HG03571 (cell line): Measurements from ENCODE around the gene IMMP2L.
"Not testable (repeated sequence)": the region's sequence is repeated elsewhere in the genome, so short reads cannot be mapped to it uniquely, and the experiment has no call there.

Experiments
- ATAC-seq: cut with Tn5 transposase; IDR thresholded peaks from one replicate; pipeline ENCODE4 v1.9.1; 2021; ENCODE audit not compliant: unreplicated experiment

IMMP2L gene

GRCh38 chr7:111470998-111471397 is 91.3 kb downstream of the IMMP2L start:
- ATAC-seq: no peak

DNA sequence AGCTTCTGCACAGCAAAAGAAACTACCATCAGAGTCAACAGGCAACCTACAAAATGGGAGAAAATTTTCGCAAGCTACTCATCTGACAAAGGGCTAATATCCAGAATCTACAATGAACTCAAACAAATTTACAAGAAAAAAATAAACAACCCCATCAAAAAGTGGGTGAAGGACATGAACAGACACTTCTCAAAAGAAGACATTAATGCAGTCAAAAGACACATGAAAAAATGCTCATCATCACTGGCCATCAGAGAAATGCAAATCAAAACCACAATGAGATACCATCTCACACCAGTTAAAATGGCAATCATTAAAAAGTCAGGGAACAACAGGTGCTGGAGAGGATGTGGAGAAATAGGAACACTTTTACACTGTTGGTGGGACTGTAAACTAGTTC is 92.4 kb downstream of the IMMP2L start:
- not testable (repeated sequence) for ATAC-seq

GRCh38 chr7:111465774-111466173 is 96.5 kb downstream of the IMMP2L start:
- ATAC-seq: not testable (repeated sequence)

- ATAC-seq: no peak
Observed at GRCh38 chr7:111460695-111461094, 101.6 kb downstream of the IMMP2L start.

DNA sequence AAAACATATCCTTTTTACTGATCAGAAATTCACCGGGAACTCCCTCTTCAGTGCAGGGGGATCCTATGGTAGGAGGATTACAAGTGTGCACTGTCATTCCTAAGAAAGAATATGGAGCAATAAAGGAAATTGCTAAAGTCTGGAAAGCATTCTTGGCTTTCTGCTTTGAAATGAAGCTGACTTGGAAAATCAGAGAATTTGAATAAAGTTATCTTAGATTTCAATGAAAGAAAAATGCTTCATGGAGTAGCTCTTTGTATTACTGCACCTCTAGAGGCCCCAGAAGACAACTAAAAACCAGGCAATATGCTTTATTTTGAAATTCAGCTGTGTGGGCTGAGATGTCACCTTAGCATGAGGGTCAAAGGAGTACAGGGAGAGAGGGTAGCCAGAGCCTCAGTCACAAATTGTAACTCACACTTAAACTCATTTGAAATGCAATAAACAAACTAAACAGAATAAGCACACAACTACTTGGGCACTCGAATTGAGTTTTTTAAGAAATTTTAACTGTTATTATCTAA is 102.5 kb downstream of the IMMP2L start:
- ATAC-seq: no peak

DNA sequence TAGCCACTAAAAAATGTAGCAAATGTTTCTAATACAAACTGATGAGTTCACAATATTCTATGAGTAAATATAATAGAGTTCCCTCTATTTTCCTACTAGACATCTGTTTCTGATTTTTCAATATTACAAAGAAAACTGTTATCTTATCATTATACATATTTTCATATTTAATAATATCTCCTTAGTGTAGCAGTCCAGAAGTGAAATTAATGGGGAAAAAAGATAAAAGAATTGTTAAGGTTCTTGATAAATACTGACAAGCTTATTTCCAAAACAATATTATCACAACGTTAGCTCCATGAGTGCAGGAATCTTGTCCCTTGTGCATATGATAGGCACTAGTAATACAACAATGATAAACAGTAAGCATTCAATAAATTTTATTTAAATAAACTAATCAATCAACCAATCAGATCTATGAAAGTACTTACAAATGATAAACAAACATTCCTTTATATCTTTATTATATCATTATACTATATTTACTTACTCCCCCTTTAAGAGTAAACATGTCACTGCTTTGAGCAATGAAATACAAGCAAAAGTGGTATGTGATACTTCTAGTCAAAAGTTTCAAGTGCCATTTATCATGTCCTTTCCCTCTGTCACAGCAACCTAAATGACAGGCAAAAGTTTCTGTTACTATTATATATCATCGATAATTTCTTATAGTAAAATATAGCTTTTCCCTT is 103.1 kb downstream of the IMMP2L start:
- no peak for ATAC-seq

- not testable (repeated sequence) for ATAC-seq
Observed at GRCh38 chr7:111450705-111451104, 111.6 kb downstream of the IMMP2L start.

GRCh38 chr7:111447502-111447901 is 114.8 kb downstream of the IMMP2L start:
- ATAC-seq: not testable (repeated sequence)

DNA sequence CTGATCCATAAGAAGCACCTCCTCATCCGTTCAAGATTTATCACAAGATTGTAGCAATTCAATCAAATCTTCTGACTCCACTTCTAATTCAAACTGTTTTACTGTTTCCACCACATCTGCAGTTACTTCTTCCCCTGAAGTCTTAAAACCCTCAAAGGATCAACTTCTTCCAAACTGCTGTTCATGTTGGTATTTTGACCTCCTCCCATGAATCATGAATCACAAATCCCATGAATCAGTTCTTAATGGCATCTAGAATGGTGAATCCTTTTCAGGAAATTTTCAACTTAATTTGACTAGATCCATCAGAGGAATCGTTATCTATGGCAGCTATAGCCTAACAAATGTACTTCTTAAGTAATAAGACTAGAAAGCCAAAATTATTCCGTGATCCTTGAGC is 122.3 kb downstream of the IMMP2L start:
- no peak for ATAC-seq

DNA sequence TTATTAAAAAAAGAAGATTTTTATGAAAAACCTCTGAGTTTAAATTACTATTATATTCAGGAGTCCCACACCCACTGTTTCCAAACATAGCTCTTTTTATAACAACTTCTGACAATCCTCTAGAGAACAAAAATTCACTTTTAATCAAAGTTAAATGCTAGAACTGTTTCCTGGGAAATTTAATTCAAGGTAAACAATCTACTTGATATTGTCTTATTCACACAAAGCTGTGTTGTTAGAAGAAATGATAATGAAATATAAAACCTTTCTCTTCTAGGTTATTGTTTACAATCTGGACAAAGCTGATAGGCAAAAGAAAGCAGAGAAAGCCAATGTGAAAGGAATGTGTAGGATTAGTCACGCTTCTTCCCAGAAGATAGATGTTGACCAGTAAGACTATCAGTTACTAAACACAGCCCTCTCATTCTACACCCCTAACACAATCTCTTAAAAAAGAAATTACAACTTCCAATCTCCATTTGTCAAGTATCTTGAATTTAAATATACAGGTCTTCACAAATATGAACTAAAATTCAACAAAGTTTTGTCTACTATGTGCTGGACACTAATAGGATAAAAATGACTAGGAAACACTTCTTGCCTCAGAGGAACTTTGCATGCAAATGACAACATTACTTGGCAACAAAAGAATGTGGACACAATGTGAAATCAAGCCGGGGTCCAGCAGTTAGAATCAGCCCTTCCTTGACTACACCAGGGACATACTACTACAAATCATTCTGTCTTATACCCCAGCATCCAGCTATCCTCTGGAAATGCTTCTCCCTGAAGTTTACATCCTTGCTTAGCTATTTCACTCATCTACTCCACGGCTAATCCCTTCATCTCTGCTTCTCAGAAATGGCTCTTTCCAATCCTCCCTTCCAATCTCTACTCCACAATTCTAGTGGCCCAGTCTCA is 123.7 kb downstream of the IMMP2L start:
- no peak for ATAC-seq

DNA sequence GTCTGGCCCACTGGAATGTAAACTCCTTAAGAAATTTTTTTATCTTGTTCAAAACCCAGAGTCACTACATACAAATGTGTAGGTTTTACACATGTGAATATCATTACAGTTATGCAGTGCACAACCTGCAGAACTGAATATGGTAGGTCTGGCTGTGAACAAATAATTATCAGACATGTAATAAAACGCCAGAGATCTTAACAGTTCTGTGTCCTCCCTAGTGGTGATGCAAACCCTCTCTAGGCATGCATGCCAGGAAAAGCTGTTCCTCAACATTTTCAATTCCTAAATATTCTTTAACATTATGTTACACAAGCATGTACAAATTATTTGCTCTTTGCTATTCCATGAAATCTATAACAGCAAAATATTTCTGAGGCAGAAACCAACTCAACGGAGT is 124.6 kb downstream of the IMMP2L start:
- ATAC-seq: no peak

GRCh38 chr7:111436608-111437007 is 125.7 kb downstream of the IMMP2L start:
- no peak for ATAC-seq

GRCh38 chr7:111433426-111433825 is 128.9 kb downstream of the IMMP2L start:
- ATAC-seq: no peak

DNA sequence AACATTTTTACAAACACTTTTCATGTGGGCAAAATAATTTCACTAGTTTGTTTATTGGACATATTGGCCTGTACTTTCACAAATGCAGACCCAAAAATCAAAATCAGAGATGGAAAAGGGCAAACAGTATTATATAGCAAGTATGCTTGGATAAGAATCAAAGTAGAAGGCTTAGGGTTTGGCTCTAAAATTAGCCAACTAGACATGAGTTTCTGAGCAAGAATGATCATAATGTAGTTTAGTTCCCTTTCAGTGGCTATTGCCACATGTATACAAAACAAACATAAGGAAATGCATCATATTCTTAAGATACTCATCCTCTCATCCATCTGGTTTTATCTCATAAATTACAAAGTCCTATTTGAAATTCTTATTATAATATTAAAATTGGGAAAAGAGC is 132.5 kb downstream of the IMMP2L start:
- ATAC-seq: no peak

DNA sequence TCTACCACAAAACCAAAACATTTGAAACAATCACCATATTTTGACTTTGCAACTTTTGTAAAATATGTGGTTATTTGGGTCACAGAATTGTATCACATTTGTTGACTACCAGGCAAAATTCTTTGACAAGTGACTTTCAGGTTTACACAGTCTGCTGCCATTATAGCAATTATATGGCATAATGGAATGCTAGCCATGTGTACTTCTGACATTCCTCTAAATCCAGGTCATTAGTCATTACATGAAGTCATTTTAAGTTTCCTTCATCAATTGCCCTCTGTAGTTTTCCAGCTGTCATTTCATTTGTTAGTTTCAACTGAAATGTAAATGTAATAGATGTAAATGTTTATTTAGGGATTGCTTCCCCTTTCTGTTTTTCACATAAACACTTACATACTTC is 137.5 kb downstream of the IMMP2L start:
- ATAC-seq: no peak

- ATAC-seq: no peak
Observed at GRCh38 chr7:111414374-111414773, 147.9 kb downstream of the IMMP2L start.

DNA sequence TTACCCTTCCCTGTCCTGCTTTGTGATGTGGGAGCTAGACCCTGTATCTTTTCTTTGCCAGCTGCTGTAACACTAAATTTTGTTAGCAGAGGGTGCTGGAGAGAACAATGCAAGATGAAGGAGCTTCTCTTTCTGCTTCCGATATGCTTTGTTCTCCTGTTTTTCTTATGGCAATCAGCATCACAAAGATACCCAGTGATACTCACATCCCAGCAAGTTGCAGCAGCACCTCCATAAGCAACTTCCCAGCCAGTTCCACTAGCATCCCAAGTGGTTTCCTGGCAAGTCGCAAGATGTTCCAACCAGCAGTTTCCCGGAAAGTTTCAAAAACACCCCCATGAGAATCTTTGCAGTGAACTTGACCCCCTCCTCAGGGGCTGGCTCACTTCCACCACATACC is 148.6 kb downstream of the IMMP2L start:
- ATAC-seq: no peak

- no peak for ATAC-seq
Observed at GRCh38 chr7:111410899-111411298, 151.4 kb downstream of the IMMP2L start.

DNA sequence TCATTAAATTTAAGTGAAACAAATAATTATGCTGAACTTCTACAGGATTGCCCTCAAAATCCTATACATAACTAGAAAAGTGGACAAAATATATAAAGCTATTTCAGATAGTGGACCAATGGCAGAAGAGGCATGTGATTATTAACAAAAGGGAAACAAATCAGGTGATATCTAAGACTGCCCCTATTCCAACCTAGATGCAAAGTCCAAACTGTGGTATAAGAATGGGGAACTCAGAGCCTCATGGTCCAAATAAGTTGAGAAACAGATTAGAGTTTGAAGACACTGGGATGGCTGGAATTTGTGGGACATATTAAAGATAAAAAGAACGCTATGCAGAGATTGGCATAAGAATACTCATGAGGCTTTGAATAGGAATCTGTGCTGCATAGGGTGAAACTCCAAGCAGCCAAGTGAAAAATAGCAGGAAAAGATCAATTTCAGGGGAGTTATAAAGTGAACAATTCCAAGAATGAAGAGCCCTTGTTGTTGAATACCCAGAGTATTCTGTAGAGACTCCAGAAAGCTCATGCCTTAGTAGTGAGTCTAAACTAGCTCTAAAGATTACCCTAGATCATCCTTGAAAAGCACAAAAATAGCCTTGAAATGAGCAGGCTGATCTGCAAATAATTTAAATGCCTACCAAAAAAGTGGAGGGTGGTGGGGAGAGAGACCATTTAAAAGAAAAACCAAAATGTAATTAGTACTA is 152.4 kb downstream of the IMMP2L start:
- no peak for ATAC-seq

GRCh38 chr7:111408724-111409123 is 153.6 kb downstream of the IMMP2L start:
- ATAC-seq: no peak

- no peak for ATAC-seq
Observed at GRCh38 chr7:111407258-111407657, 155.0 kb downstream of the IMMP2L start.
